ENCODE results near the gene PA2G4.
"Not testable (repeated sequence)": the region's sequence is repeated elsewhere in the genome, so short reads cannot be mapped to it uniquely, and the experiment has no call there.

PA2G4 gene

DNA sequence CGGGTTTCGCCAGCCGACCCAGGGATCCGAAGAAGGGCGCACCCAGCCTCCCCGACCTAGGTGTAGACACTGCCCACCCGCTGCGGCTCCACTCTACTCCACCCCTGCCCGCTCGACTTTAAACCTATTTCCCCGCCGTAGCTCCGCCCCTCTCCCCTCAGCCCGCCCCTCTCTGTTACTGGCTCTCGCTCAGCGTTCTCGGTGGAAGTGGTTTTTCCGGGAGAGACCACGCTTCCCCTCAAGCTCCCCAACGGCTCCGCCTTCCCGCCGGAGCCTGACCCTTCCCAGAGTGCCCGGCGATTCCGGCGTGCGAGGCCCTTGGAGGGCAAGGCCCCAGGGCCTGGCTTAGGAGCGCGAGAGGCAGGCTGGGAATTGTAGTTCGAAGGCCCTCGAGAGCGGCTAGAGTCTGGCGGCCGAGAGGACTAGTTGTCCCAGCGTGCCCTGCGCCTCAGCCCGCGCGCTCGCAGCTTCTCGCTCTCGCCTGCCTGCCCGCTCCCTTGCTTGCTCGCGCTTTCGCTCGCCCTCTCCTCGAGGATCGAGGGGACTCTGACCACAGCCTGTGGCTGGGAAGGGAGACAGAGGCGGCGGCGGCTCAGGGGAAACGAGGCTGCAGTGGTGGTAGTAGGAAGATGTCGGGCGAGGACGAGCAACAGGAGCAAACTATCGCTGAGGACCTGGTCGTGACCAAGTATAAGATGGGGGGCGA lies at the start of gene PA2G4:
Gene PA2G4 (plus strand): TSS at position 451 of the 706 bp plus-strand sequence. CDS start 179 bp downstream, at position 630.
- DNase-seq = peak; percentile 100

DNA sequence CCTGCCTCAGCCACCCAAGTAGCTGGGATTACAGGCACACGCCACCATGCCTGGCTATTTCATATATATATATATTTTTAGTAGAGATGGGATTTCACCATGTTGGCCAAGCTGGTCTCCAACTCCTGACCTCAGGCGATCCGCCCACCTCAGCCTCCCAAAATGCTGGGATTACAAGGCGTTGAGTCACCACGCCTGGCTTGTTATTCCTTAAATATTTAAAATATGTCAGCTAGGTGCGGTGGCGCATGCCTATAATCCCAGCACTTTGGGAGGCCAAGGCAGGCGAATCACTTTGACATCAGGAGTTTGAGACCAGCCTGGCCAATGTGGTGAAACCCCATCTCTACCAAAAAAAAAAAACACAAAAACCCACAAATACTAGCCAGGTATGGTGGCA lies 44.4 kb upstream of the PA2G4 start:
- DNase-seq = not testable (repeated sequence)

GRCh38 chr12:56061982-56062381 lies 42.4 kb upstream of the PA2G4 start:
- no peak for DNase-seq

DNA sequence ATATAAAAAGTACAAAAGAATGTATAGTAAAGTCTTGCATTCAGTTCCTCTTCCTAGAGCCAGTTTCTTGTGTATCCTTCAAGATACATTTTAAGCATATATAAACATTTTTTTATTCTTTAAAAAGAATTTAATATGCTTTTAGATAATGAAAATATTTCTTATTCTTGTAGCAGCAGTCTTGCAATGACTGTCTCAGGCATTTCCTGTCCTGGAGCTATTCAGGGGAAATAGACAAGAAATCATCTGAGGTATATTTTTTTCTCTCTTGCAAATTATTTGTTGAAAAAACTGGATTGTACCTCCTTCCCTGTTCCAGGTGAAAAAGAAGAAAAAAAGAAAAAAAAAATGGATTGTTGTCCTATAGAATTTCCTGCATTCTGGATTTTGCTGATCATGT lies 41.4 kb upstream of the PA2G4 start:
- no peak for DNase-seq

DNA sequence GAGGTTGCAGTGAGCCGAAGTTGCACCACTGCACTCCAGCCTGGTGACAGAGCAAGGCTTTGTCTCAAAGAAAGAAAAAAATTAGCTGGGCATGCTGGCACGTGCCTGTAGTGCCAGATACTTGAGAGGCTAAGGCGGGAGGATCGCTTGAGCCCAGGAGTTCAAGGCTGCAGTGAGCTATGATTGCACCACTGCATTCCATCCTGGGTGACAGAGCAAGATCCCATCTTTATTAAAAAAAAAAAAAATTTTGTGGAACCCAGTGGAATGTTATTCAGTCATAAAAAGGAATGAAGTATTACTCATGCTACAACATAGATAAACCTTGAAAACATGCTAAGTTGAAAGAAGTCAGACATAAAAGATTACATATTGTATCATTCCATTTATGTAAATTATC lies 32.7 kb upstream of the PA2G4 start:
- no peak for DNase-seq

DNA sequence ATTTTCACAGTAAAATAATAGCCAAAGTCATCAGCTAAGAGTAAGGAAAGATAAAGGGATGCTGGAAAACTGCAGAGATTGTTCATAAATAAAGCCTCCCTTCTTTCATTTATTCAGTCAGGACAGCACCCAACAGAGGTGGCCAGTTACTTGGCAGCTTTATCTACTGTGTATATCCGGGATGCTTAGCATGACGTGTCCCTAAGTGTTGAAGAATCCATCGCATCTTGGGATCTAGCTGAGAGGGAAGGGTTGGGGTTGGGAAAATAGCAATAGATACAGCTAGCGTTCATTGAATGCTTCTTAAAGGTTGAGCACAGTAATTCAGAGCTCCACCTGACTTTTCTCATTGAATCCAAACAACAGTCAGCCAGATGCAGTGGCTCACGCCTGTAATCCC lies 30.0 kb upstream of the PA2G4 start:
- no peak for DNase-seq

DNA sequence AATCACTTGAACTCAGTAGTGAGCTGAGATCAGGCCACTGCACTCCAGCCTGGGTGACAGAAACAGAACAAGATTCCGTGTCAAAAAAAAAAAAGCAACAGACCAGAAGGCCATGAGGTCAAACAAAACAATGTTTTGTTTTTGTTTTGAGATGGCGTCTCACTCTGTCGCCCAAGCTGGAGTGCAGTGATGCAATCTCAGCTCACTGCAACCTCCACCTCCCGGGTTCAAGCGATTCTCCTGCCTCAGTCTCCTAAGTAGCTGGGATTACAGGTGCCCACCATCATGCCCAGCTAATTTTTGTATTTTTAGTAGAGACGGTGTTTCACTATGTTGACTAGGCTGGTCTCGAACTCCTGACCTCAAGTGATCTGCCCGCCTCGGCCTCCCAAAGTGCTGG lies 26.4 kb upstream of the PA2G4 start:
- not testable (repeated sequence) for DNase-seq

- no peak for DNase-seq
Observed at GRCh38 chr12:56078427-56078826, 25.9 kb upstream of the PA2G4 start.

GRCh38 chr12:56078931-56079722 lies 25.2 kb upstream of the PA2G4 start:
- DNase-seq = peak; percentile 60

DNA sequence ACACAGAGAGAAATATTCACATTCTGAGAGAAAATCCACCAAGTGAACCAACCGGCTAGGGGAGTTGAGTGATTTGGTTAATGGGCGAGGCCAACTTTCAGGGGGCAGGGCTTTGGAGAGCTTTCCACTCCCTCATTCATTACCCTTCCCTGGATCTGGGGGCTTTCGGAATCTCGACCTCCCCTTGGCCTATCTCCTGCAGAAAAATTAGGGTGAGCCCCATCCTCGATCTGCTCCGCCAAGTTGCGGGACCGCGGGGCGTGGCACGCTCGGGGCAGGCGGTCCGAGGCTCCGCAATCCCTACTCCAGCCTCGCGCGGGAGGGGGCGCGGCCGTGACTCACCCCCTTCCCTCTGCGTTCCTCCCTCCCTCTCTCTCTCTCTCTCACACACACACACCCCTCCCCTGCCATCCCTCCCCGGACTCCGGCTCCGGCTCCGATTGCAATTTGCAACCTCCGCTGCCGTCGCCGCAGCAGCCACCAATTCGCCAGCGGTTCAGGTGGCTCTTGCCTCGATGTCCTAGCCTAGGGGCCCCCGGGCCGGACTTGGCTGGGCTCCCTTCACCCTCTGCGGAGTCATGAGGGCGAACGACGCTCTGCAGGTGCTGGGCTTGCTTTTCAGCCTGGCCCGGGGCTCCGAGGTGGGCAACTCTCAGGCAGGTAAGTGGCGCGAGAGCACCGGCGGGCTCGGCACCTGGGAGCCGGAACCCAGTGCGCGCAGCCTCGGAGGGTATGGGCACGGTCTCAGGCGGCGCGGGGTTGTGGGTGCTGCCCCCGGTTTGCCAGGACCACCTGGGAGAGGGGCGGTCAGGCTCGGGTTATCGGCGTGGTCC lies 24.4 kb upstream of the PA2G4 start, which contains the start of gene ERBB3:
Gene ERBB3 (plus strand): TSS at position 443 of the 833 bp plus-strand sequence. CDS start 136 bp downstream, at position 579.
- peak; percentile 72 for DNase-seq

GRCh38 chr12:56080556-56081138 lies 23.7 kb upstream of the PA2G4 start:
- no peak for DNase-seq

DNA sequence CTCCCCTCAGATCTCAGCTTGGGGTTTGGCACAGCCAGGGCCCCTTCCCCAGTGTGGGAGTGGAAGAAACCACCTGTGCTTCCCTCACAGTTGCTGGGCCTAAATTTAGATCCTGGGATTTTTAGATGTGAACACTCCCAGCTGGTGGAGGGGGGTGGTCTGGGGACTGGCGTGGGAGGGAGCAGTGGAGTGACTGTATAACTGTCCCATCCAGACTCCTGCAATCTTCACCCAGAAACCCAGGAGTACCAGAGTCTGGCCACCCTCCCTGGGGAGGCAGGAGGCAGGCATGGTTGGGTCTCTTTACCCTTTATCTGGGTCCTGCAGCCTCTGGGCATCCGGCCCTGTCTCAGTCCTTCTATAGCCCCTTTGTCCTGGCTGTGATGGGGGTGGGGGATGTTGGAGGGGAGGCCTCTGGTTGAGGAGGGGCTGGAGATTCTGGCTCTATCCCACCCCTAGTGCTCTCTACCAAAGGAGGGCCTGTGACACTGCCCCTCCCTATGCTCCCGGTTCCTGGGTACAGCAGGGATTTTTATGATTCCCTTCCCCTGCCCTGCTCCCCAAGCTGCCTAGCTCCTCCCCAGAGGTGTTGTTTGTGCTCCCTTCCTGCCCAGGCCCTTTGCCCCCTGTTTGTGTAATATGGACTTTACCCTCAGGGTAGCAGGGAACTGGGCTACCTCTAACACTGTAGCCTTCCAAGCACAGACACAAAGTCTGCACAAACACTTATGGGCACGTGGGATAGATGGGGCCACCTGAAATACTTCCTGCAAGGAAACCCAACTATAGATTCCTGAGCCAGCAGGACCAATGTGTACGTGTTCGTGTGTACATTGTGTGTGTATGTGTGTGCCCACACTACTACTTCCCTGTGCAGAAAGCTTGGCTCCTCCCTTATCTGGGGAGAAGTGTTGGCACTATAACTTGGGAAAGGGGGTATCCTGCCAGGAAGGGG lies 22.7 kb upstream of the PA2G4 start:
- no peak for DNase-seq

DNA sequence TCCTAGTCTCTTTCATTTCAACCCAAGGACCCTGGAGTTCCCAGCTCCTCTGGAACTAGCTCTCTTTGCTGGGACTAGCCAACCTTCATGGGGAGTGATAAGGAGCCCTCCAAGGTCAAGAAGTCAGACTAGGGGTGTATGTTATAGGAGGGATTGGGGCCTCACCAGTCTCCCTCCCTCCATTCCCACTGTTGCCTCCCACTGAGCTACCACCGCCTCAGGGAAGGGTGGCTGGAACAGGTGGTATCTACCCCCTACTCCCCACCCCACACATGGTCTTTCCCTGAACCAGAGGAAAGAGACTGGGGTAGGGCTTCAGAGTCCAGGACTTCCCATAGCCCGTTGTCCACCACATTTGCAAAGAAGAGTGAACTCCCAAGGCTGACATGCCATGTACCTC lies 22.0 kb upstream of the PA2G4 start:
- DNase-seq = no peak

GRCh38 chr12:56082967-56083366 lies 21.4 kb upstream of the PA2G4 start:
- no peak for DNase-seq

DNA sequence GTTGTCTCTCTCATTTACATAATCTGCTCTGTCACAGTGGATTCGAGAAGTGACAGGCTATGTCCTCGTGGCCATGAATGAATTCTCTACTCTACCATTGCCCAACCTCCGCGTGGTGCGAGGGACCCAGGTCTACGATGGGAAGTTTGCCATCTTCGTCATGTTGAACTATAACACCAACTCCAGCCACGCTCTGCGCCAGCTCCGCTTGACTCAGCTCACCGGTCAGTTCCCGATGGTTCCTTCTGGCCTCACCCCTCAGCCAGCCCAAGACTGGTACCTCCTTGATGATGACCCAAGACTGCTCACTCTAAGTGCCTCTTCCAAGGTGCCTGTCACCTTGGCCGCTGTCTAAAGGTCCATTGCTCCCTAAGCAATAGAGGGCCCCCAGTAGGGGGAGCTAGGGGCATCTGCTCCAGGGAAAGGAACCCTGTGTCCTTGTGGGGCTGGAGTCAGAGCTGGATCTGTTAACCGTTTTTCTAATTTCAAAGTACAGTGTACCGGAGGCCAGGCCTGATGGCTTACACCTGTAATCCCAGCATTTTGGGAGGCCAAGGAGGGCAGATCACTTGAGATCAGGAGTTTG lies 19.3 kb upstream of the PA2G4 start:
- DNase-seq = peak; percentile 59

GRCh38 chr12:56086096-56086495 lies 18.3 kb upstream of the PA2G4 start:
- no peak for DNase-seq

DNA sequence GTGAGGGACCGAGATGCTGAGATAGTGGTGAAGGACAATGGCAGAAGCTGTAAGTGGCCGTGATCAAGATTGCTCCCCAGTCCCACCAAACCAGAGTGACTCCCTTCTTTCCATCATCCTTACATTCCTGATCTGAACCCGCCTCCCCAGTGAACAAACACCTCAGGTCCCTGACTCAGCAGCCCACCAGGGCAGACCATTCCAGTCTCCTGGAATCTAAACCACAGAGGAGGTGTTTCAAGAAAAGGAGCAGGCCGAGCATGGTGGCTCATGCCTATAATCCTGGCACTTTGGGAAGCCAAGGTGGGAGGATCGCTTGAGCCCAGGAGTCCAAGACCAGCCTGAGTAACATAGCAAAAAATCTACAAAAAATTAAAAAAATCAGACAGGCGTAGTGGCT lies 17.8 kb upstream of the PA2G4 start:
- DNase-seq = no peak

DNA sequence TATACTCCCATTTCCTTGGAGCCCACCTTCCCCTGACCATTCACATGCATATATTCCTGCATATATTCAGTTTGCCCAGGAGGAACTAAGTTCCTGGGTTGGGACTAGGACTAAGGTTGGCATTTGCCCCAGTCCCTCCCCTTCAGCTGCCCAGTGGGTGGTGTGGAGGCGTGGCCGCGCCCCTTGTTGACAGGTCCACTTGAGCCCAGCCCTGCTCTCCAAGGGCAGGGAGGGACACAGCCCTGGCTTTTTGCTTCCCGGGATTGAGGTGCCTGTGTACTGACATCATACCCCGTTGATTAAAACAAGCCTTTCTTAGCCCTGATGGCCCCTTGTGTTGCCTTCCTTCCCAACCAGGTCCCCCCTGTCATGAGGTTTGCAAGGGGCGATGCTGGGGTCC lies 17.1 kb upstream of the PA2G4 start:
- no peak for DNase-seq

- DNase-seq = no peak
Observed at GRCh38 chr12:56097738-56098137, 6.6 kb upstream of the PA2G4 start.

- DNase-seq = no peak
Observed at GRCh38 chr12:56098592-56098991, 5.8 kb upstream of the PA2G4 start.

DNA sequence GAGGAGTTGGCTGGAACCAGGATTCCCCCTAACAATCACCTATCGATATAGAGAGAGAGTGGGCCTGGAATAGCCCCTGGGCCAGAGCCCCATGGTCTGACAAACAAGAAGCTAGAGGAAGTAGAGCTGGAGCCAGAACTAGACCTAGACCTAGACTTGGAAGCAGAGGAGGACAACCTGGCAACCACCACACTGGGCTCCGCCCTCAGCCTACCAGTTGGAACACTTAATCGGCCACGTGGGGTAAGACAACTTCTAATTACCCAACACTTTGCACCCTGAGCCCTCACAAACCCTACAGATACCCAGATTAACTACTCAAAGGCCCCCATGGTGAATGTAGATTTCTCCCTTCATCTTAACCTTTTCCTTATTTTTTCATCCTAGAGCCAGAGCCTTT lies 4.6 kb upstream of the PA2G4 start:
- DNase-seq = no peak
